Subcutaneous adipose tissue (tissue), 4 donors: ENCODE measurements around the gene SLC25A12. TPM values are rescaled to one million over a fixed set of nuclear protein-coding genes. Genes with fewer than 3 reads are reported as not detected.

Experiments used
- CTCF ChIP-seq: fragments of 450-650 bp; IDR thresholded peaks from one replicate; pipeline ENCODE4 v1.5.1; 2016; ENCODE audit warnings: low read depth, mild to moderate bottlenecking, control low read depth, antibody characterized with exemption, moderate library complexity
- small RNA-seq: library from RNA; depleted of rRNA; stranded (forward); fragments of <200 nt; gene quantifications from one replicate; pipeline ENCODE3, GENCODE V24; 2016
- total RNA-seq, 4 donors: library from RNA; depleted of rRNA; stranded (reverse); fragments of >200 nt; gene quantifications; one replicate each; pipeline ENCODE4 v1.1.0, GENCODE V29; 2016

The SLC25A12 gene
- total RNA-seq, 4 donors from 2014 or later: 12.4 to 24.0 (median 14.6) TPM

DNA sequence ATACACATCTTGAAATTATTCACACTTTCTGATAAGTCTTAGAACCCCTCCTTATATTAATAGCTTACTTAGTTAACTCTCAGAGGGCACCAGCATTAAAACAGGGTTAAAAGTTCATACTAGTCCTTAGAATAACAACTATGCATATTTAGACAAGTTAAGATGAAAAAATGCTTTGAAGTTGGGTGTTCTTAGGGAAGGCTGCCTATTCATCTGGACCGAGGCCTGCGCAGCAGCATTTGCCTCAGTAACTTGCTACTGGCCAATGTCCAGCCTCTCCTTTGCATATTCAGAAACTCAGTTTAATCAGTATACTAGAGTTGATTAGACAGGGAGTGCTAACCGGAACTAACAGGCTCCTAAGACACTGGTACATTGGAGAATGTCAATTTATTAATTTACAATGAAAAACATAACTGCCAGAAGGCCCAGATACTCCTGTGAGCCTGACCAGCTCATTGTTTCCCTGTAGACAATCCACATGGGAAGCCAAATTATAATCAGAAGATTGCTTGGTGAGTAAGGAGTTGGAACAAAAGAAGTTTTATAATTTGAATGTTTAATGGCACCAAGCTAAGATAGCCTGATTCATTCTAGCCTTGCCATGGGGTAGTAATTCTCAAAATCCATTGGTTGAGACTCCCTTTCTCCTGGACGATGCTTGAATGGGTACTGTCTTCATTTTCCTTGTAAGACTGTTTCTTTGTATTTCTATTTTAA, 157.9 kb downstream of the SLC25A12 start:
- no peak for TF ChIP-seq CTCF

Small RNAs within 50 kb of the gene (small RNA-seq; reads per million reads assigned to genes)
- gene RNU6-182P: not detected

Other genes starting within 250 kb of the SLC25A12 start
- gene DYNC1I2, start 206.8 kb downstream of the SLC25A12 start, total RNA-seq: 100 to 1,000 TPM; 102 to 124 (median 115) TPM
- gene HAT1, start 28.2 kb upstream of the SLC25A12 start, total RNA-seq: 10 to 100 TPM; 17.0 to 38.6 (median 22.7) TPM
- gene METAP1D, start 105.7 kb upstream of the SLC25A12 start, total RNA-seq: 10 to 100 TPM in 1 of 4 donors, 1 to 10 TPM in 3; 4.8 to 14.3 (median 6.6) TPM
- gene DLX1, start 191.3 kb upstream of the SLC25A12 start, total RNA-seq: not detected
- gene DLX2, start 208.7 kb upstream of the SLC25A12 start, total RNA-seq: not detected